Measurements from ENCODE around the gene ATOH1. TPM values are rescaled to one million over a fixed set of nuclear protein-coding genes. Genes with fewer than 3 reads are reported as not detected.

ATOH1 gene
- total RNA-seq, 3 donors from 2014 or later, result not detected

- H3K27me3 Mint-ChIP-seq (ENCODE audit: low read depth), result peaks cover 61% of the 10 kb centered on the region
- no peak overlapping the region for H3K4me3 Mint-ChIP-seq
- DNase-seq (no peak), ATAC-seq (no peak)
- H3K36me3 Mint-ChIP-seq (ENCODE audit: insufficient read depth), result peaks cover 1% of the 10 kb centered on the region
- no peaks in the 10 kb centered on the region for H3K9me3 Mint-ChIP-seq
- peaks cover 12% of the 10 kb centered on the region for H3K4me1 Mint-ChIP-seq (ENCODE audit: low read depth)
These were observed 1.1 kb upstream of the ATOH1 start for GRCh38 chr4:93827272-93827947.

DNA sequence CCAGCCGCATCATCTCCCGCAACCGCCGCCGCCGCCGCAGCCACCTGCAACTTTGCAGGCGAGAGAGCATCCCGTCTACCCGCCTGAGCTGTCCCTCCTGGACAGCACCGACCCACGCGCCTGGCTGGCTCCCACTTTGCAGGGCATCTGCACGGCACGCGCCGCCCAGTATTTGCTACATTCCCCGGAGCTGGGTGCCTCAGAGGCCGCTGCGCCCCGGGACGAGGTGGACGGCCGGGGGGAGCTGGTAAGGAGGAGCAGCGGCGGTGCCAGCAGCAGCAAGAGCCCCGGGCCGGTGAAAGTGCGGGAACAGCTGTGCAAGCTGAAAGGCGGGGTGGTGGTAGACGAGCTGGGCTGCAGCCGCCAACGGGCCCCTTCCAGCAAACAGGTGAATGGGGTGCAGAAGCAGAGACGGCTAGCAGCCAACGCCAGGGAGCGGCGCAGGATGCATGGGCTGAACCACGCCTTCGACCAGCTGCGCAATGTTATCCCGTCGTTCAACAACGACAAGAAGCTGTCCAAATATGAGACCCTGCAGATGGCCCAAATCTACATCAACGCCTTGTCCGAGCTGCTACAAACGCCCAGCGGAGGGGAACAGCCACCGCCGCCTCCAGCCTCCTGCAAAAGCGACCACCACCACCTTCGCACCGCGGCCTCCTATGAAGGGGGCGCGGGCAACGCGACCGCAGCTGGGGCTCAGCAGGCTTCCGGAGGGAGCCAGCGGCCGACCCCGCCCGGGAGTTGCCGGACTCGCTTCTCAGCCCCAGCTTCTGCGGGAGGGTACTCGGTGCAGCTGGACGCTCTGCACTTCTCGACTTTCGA is 654 bp downstream of the ATOH1 start:
- Mint-ChIP-seq H3K36me3 (ENCODE audit: insufficient read depth) (peaks cover 1% of the 10 kb centered on the region), H3K4me1 (ENCODE audit: low read depth) (peaks cover 12% of the 10 kb centered on the region), H3K27me3 (ENCODE audit: low read depth) (peaks cover 75% of the 10 kb centered on the region), H3K4me3 (no peak overlapping the region), H3K9me3 (no peaks in the 10 kb centered on the region)
- ATAC-seq, result peak in 1 of 2 donors; percentile 47
- DNase-seq, result no peak

DNA sequence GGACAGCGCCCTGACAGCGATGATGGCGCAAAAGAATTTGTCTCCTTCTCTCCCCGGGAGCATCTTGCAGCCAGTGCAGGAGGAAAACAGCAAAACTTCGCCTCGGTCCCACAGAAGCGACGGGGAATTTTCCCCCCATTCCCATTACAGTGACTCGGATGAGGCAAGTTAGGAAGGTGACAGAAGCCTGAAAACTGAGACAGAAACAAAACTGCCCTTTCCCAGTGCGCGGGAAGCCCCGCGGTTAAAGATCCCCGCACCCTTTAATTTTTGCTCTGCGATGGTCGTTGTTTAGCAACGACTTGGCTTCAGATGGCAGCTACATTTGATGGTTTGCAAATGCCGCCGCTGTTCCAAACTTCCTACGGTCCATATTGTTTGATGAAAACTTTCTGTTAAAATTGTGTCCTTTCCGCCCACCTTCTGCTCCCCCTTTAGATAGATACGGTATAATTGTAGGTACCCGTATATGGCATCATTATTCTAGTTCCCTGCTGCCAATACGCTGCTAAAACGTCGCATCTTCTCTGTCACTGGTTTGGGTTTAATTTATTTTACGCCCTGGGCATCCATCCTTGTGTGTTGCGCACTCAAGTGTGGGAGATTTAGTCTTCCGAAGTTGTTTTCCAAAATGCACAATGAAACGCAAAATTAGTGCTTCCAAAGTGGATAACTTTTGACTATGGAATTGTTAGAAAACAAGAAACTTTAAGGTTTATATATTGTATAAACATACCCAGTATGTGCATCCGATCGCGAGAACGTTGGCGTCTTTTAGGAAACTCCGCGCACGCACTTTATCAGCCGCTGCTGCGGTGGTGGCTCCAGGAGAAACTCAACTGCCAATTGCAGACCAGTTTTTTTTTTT is 1.5 kb downstream of the ATOH1 start:
- peaks cover 12% of the 10 kb centered on the region for H3K4me1 Mint-ChIP-seq (ENCODE audit: low read depth)
- no peak overlapping the region for H3K4me3 Mint-ChIP-seq
- no peak for DNase-seq

GRCh38 chr4:93831716-93832496 is 3.4 kb downstream of the ATOH1 start:
- Mint-ChIP-seq H3K9me3 (peaks cover 4% of the 10 kb centered on the region), H3K36me3 (ENCODE audit: insufficient read depth) (peaks cover 1% of the 10 kb centered on the region), H3K4me3 (no peak overlapping the region), H3K27me3 (ENCODE audit: low read depth) (peaks cover 86% of the 10 kb centered on the region), H3K4me1 (ENCODE audit: low read depth) (peaks cover 12% of the 10 kb centered on the region)
- DNase-seq (no peak), ATAC-seq (no peak)

More for the DNA sequence above, 1.5 kb downstream of the ATOH1 start:
- H3K9me3 Mint-ChIP-seq, result no peaks in the 10 kb centered on the region
- H3K36me3 Mint-ChIP-seq (ENCODE audit: insufficient read depth), result peaks cover 1% of the 10 kb centered on the region
- peaks cover 83% of the 10 kb centered on the region for H3K27me3 Mint-ChIP-seq (ENCODE audit: low read depth)
- ATAC-seq, result no peak

DNA sequence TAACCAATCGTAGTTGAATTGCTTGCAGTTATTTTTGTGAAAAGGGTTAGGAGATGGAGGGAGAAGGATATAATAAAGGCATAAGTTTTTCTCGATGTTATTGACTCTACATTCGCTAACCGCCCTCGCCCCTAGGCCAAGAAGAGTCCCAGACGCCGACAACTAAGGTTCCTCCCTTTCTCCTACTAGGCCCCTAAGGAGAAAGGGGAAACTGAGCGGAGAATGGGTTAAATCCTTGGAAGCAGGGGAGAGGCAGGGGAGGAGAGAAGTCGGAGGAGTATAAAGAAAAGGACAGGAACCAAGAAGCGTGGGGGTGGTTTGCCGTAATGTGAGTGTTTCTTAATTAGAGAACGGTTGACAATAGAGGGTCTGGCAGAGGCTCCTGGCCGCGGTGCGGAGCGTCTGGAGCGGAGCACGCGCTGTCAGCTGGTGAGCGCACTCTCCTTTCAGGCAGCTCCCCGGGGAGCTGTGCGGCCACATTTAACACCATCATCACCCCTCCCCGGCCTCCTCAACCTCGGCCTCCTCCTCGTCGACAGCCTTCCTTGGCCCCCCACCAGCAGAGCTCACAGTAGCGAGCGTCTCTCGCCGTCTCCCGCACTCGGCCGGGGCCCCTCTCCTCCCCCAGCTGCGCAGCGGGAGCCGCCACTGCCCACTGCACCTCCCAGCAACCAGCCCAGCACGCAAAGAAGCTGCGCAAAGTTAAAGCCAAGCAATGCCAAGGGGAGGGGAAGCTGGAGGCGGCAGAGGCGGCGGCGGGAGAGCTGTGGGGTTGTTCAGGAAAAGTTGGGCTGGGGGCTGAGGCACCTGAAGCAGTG is 5.9 kb downstream of the ATOH1 start:
- no peak for ATAC-seq
- no peak for DNase-seq
- H3K36me3 Mint-ChIP-seq (ENCODE audit: insufficient read depth), result no peaks in the 10 kb centered on the region
- no peaks in the 10 kb centered on the region for H3K4me1 Mint-ChIP-seq (ENCODE audit: low read depth)
- H3K27me3 Mint-ChIP-seq (ENCODE audit: low read depth), result peaks cover 62% of the 10 kb centered on the region
- no peak overlapping the region for H3K4me3 Mint-ChIP-seq
- peaks cover 4% of the 10 kb centered on the region for H3K9me3 Mint-ChIP-seq

GRCh38 chr4:93835929-93836328 is 7.4 kb downstream of the ATOH1 start:
- H3K27me3 Mint-ChIP-seq (ENCODE audit: low read depth), result peaks cover 48% of the 10 kb centered on the region
- DNase-seq, result no peak
- no peaks in the 10 kb centered on the region for H3K36me3 Mint-ChIP-seq (ENCODE audit: insufficient read depth)
- no peaks in the 10 kb centered on the region for H3K4me1 Mint-ChIP-seq (ENCODE audit: low read depth)
- no peak overlapping the region for H3K4me3 Mint-ChIP-seq
- ATAC-seq, result no peak
- peaks cover 4% of the 10 kb centered on the region for H3K9me3 Mint-ChIP-seq

DNA sequence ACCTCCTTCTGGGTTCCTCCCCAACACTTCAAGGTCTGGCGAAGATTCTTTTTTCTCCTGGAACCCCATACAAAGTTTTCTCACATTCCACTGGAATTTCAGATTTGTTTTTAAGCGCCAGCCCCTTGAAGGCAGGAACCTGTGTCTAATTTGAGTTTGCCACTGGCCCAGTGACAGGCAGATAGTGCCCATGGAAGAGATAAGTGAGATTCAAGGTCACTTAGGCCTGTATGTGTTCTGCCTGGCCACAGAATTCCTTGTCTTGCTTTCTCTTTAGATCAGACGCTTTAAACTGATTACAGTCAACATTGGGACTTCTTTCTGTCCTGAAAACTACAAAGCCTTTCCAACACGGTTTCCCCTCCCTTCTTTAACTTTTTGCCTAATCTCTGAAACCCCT is 11.2 kb downstream of the ATOH1 start:
- Mint-ChIP-seq H3K27me3 (ENCODE audit: low read depth) (peaks cover 16% of the 10 kb centered on the region), H3K4me3 (no peak overlapping the region), H3K36me3 (ENCODE audit: insufficient read depth) (no peaks in the 10 kb centered on the region), H3K9me3 (peaks cover 4% of the 10 kb centered on the region), H3K4me1 (ENCODE audit: low read depth) (no peaks in the 10 kb centered on the region)
- DNase-seq (no peak), ATAC-seq (no peak)

GRCh38 chr4:93841803-93842345 is 13.3 kb downstream of the ATOH1 start:
- no peak for DNase-seq
- Mint-ChIP-seq H3K9me3 (no peaks in the 10 kb centered on the region), H3K36me3 (ENCODE audit: insufficient read depth) (no peaks in the 10 kb centered on the region), H3K4me3 (no peak overlapping the region), H3K4me1 (ENCODE audit: low read depth) (no peaks in the 10 kb centered on the region), H3K27me3 (ENCODE audit: low read depth) (no peaks in the 10 kb centered on the region)
- no peak for ATAC-seq

- no peaks in the 10 kb centered on the region for H3K9me3 Mint-ChIP-seq
- ATAC-seq (no peak), DNase-seq (no peak)
- H3K36me3 Mint-ChIP-seq (ENCODE audit: insufficient read depth), result no peaks in the 10 kb centered on the region
- no peak overlapping the region for H3K4me3 Mint-ChIP-seq
- H3K27me3 Mint-ChIP-seq (ENCODE audit: low read depth), result no peaks in the 10 kb centered on the region
- H3K4me1 Mint-ChIP-seq (ENCODE audit: low read depth), result no peaks in the 10 kb centered on the region
These were observed 14.2 kb downstream of the ATOH1 start for GRCh38 chr4:93842601-93843252.

- no peak for DNase-seq
- H3K4me1 Mint-ChIP-seq (ENCODE audit: low read depth), result no peaks in the 10 kb centered on the region
- no peak for ATAC-seq
- H3K9me3 Mint-ChIP-seq, result no peaks in the 10 kb centered on the region
- no peaks in the 10 kb centered on the region for H3K27me3 Mint-ChIP-seq (ENCODE audit: low read depth)
- H3K36me3 Mint-ChIP-seq (ENCODE audit: insufficient read depth), result no peaks in the 10 kb centered on the region
- no peak overlapping the region for H3K4me3 Mint-ChIP-seq
These were observed 15.2 kb downstream of the ATOH1 start for GRCh38 chr4:93843772-93844171.

DNA sequence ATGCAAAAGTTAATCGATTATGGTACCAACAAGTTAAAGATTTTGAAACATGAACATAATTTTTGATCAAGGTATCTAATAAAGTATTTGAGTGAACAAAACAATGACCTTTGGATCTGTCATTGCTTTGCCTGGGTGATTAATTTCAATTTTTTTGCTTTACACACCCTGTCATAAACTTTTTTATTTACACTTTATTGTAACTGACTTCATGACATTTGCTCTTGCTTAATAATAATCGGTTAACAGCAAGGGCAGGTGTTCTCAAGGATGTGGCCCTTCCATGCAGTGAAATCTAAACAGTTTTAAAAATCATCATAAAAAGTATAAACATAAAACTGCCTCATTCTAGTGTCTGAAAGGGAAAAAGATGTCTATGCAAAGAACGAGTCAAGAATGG is 24.1 kb downstream of the ATOH1 start:
- Mint-ChIP-seq H3K9me3 (no peaks in the 10 kb centered on the region), H3K27me3 (ENCODE audit: low read depth) (no peaks in the 10 kb centered on the region), H3K4me3 (no peak overlapping the region), H3K4me1 (ENCODE audit: low read depth) (no peaks in the 10 kb centered on the region), H3K36me3 (ENCODE audit: insufficient read depth) (no peaks in the 10 kb centered on the region)
- no peak for DNase-seq
- ATAC-seq, result no peak

DNA sequence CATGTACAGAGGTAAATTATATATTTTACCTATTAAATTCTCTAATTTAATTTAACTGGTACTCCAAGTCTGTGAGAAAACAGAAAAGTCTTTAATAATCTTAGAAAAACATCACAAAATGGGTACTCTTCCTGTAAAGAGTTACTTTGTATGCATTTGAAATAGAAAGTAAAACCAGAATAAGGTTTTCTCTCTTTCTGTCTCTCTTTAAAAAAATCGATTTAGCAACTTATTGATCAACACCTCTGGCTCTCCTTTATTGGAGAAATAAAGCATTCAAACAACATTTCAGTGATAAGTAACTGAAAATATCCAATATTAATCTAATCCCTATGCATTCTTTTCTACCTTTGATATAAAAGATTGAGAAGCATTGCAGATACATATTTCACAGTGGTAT is 27.4 kb downstream of the ATOH1 start:
- H3K4me1 Mint-ChIP-seq (ENCODE audit: low read depth), result no peaks in the 10 kb centered on the region
- H3K4me3 Mint-ChIP-seq, result no peak overlapping the region

More for the DNA sequence above, 27.4 kb downstream of the ATOH1 start:
- Mint-ChIP-seq H3K27me3 (ENCODE audit: low read depth) (no peaks in the 10 kb centered on the region), H3K9me3 (peaks cover 7% of the 10 kb centered on the region), H3K36me3 (ENCODE audit: insufficient read depth) (no peaks in the 10 kb centered on the region)
- DNase-seq, result no peak
- ATAC-seq, result no peak
